Thyroid gland (tissue), 4 donors: ENCODE results near the gene PAK1.

Experiments
- CTCF ChIP-seq, 6 experiments: fragments of 200-600 bp in 3 of 6; fragments of 450-650 bp in 3 of 6; sonication (generic) in 3 of 6; IDR thresholded peaks; one replicate each; pipeline ENCODE4 v1.5.1; 2016 to 2019; ENCODE audit warnings: antibody characterized with exemption in 6 of 6, mild to moderate bottlenecking in 2 of 6, inconsistent platforms in 1 of 6, moderate library complexity in 1 of 6
- POLR2A ChIP-seq, 2 donors: fragments of 450-650 bp; IDR thresholded peaks; one replicate each; pipeline ENCODE4 v1.6.1; 2017; ENCODE audit warnings: antibody characterized with exemption in 2 of 2, mild to moderate bottlenecking in 2 of 2, moderate library complexity in 1 of 2

DNA sequence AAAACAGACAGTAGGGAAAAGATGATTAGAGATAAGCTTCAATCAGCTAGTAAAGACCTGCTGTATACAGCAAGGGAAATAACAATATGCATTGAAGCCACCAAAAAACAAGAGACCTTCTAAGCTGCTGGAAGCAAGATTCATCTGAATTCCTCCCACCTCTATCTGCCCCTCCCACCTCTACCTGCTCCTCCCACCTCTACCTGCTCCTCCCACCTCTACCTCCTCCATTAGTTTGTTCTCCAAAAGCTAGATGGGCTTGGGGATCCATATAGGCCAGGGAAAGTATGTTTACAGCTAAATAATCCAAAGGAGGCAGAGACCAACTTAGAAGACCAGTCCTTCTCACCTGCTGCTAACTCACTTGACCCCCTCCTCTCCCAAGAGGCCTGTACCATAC is 33.2 kb downstream of the PAK1 start:
- no peak for TF ChIP-seq CTCF (IDR thresholded peaks at IDR 0.05)
- no peak for TF ChIP-seq POLR2A (IDR thresholded peaks at IDR 0.05)
